HG03575 (cell line): ENCODE measurements around the gene ESM1.
"Not testable (repeated sequence)": the region's sequence is repeated elsewhere in the genome, so short reads cannot be mapped to it uniquely, and the experiment has no call there.

Source experiments
- ATAC-seq: cut with Tn5 transposase; IDR thresholded peaks from one replicate; pipeline ENCODE4 v1.9.1; 2021; ENCODE audit not compliant: unreplicated experiment, insufficient number of reproducible peaks, low FRiP score; ENCODE audit errors: extremely low read depth

ESM1 gene, protein sequence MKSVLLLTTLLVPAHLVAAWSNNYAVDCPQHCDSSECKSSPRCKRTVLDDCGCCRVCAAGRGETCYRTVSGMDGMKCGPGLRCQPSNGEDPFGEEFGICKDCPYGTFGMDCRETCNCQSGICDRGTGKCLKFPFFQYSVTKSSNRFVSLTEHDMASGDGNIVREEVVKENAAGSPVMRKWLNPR

DNA sequence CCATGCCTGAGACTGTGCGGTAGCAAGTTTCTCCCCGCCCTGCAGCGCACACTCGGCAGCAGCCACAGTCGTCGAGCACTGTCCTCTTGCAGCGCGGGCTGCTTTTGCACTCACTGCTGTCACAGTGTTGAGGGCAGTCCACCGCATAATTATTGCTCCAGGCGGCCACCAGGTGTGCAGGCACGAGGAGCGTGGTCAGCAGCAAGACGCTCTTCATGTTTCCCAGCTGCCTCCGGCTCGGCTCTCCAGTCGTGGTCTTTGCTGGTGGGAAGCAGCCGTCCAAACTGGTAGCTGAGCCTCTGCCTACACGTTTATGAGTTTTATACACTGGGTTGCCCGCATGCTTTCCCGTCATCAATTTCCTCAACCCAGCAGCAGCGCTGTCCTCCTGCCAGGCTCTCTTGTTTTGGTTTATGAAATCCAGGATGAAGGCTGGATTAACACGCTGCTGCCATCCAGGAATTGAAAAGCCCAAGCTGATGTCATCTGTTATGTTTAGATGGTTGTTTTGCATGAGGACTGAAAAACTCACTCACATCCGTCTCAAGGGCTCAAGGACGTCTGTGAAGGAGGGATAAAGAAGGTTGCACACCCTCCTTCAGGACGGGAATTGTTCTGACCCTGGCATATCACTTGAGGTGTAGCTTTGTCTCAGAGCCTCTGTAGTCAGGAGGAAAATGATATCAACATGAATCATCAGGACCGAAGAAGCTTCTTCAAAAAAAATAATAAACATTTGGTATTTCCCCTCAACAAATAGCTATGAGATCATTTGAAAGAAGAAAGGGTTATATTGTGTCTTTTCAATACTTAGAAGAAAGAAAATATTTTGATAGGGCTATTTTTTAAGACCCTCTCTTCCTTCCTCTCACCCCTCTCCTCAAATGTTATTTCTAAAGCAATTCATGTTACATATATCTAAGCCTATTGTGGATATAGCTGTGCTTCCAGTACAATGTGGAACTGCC is at the start of gene ESM1:
ESM1 (minus strand) TSS at position 293 of the 968 bp plus-strand sequence; CDS start at position 217, 76 bp downstream.
- ATAC-seq: no peak

DNA sequence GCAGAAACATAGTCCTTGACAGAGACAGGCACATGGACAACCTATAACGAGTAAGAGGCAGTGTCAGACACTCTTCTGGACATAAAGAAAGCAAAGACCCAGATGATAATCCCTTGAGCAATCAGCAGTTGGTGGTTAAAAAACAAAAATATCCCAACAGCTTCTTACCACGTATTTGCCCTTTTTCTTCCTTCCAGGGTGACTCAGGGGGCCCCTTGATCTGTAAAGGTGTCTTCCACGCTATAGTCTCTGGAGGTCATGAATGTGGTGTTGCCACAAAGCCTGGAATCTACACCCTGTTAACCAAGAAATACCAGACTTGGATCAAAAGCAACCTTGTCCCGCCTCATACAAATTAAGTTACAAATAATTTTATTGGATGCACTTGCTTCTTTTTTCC is 48.2 kb upstream of the ESM1 start:
- no peak for ATAC-seq

DNA sequence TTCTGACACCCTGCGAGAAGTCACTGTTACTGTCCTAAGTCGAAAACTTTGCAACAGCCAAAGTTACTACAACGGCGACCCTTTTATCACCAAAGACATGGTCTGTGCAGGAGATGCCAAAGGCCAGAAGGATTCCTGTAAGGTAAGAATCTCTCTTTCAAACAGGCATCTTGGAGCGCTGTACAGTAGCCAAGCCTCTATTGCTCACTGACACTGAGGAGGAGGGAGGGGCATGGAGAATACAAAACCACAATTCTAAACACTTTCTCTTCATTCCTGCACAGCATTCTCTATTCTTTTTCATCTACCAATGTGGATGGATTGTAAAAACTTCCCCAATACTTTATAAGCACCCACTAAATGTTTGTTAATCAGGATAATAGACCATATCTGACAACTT is 46.1 kb upstream of the ESM1 start:
- ATAC-seq: no peak

DNA sequence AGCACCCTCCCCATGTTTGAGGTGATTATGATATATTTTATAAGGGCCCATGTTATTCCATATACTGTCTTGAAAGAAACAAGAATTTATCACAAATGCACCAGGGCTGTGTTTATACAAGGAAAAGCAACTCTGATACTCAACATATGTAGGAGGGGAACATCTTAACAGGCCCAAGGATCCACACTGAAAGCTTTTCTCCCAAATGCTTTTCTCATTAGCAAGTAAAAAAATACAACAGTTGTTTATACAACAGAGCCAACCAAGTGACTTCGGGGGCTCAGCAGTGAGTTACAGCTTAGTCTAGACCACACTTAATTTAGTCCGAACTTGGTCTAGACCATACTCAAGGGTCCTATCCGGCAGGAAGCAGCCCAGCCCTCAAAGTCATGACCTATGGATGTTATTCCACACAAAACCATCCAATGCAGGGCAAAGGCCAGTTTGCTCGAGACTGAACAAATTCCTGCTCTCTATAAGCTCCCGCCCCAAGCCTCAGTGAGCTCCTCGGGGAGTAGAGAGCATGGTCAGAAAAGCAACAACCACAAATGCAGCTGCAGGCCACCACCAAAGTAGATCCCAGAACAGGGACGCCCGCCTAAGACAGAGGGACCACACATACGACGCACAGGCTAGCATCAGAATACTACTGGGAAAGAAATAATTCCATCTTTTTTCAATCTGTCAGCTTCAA is 45.4 kb upstream of the ESM1 start:
- ATAC-seq: no peak

DNA sequence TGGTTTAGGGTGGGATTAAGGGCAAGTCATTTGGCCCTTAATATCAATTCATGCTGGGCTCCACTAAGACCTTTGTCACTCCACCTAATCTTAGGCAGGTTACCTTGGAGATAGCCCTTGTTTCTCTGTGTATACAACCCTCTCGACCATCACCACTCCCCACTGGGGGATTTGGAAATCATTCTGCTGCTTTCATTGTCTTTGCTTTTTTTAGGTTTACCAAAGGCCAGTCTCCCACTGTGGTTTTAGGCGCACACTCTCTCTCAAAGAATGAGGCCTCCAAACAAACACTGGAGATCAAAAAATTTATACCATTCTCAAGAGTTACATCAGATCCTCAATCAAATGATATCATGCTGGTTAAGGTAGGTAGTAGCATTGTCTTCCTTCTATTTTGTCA is 44.8 kb upstream of the ESM1 start:
- ATAC-seq: no peak

DNA sequence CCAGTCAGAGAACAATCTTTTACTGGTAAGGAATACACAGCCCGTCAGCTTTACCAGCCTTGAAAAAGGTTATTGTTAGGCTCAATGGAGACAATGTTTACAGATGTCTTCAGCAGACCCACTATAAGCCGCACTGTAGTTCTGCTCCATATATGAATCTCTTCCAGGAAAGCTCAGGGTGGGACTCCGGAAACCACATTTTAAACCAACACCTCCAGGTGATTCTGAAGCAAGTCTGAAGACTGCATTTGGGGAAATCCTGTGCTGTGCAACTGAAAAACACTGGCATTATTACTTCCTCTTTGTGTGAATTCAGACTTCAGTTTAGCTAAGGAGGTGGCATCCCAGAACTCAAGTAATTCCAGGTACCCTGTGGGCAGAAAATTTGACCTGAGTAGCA is 42.2 kb upstream of the ESM1 start:
- no peak for ATAC-seq

DNA sequence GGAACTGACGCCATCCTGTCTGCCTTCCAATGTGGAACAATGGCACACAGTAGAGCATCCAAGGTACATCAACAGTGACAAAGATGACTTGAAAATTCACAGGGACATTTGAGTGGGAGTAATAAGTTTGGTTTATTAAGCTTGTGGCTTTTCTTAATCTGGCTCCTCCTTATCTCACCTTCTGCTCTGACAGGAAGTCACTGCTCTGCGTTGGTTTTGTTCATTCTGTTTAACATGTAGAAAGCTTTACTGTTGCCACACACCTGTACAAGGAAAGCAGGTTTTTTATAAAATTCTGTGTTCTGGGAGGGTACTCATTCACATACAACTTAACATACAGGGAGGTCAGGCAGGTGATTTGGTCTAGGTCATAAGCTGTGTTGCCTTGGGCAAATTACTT is 37.1 kb upstream of the ESM1 start:
- ATAC-seq: no peak

DNA sequence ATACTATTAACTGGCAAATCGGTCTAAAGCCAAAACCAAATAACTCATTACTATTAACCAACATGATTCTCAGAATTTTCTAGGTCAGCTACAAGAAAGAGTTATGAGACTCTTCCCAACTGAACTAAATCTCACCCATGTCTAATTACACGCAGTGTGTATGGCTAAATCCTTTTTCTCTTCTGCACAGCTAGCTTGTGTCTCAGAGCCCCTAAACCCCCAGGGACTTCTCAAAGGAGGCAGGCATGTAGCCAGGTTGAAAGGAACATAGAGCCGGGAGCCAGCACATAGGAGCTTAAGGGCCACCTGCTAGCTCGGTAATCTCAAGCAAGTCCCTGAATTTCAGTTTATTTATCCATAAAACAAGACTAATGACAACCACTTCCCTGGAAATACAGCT is 36.4 kb upstream of the ESM1 start:
- ATAC-seq: no peak

DNA sequence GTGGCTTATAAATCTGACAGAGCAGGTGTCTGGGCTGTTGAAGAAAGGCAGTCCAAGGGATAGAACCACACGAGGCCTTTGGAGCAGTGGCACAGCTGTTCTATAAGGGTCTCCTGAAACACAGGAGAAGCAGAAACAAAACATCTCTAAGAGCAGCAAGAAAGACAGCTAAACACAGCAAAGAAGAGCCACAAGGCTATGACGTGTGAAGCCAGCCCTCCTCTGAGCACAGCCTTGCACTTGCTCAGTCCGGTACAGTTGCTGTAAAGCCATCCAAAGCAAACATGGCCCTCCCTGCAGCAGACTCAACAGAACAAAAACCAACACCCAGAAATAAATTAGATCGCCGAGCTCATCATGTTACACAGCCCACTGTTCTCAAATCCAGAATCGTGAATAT is 36.0 kb upstream of the ESM1 start:
- ATAC-seq: no peak

DNA sequence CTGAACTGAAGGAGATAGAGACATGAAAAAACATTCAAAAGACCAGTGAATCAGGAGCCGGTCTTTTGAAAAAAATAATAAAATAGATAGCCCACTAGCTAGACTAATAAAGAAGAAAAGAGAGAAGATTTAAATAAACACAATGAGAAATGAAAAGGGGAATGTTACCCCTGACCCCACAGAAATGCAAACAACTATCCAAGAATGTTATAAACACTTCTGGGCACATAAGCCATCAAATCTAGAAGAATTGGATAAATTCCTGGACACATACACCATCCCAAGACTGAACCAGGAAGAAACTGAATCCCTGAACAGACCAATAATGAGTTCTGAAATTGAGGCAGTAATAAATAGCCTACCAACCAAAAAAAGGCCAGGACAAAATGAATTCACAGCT is 24.8 kb upstream of the ESM1 start:
- ATAC-seq: not testable (repeated sequence)

DNA sequence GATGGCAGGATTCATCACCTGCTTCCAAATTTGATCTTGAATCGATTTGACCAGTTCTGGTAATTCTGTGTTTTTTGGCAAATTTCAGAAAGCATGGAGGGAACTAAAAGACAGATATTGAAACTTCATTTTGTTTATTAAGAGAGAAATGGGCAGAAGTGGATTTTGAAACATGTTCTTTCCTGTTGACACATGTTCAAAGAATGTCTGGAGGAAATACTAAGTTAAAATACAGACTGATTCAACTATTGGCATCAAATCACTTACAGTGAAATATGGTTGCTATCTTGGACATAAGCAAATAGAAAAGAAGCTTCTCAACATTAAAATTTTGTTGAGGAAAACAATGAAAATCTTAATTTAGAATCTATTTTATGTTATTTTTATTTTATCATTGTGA is 19.3 kb upstream of the ESM1 start:
- ATAC-seq: no peak

DNA sequence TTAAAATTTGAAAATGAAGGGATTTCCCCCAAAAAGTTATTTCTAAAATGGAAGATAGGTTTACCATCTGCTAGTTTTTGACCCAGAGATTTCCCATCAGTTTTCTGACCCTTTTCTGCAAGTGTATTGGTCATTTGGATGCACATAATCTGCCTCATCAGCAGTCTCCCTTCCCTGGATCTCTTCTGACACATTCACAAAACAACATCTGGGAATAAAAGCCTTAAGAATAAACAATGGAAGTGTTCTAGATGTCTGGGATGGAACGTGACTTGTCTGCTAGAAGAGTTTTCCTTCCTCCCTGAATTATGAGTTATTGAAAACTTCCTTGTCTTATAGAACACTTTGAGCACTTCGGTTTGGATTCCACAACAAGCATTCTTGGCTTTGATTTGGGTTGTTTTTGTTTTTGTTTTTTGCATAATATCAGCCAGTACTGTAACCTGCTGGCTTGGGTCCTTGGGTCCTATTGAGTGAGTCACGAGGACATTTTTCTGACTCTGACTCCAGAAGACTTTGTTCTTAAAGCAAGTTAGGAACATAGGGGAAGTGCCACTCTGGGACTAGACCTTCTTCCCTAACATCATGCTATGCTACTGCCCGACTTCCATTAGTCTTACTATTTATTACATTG is 18.2 kb upstream of the ESM1 start:
- no peak for ATAC-seq

DNA sequence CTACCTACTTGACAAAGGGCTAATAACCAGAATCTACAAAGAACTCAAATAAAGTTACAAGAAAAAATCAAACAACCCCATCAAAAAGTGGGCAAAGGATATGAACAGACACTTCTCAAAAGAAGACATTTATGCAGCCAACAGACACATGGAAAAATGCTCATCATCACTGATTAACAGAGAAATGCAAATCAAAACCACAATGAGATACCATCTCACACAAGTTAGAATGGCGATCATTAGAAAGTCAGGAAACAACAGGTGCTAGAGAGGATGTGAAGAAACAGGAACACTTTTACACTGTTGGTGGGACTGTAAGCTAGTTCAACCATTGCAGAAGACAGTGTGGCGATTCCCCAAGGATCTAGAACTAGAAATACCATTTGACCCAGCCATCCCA is 16.8 kb upstream of the ESM1 start:
- ATAC-seq: not testable (repeated sequence)

DNA sequence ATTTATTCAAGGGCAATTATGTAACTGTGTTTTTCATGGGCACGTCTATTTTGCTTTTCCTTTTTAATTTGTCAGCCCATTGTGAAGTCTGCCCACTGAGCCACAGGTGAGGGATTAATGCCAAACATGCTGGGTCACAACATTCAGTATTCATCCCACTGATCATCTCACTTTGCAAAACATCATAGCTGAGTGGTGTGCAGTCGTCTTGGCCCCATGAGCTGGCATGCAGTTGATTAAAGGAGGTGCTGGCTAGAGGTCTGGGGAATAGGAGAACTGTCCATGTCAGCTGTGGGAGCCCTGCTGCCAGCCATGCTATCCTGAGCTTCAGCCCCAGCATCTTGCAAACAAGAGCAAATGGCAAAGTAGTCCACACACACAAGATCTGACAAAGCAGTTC is 11.7 kb upstream of the ESM1 start:
- no peak for ATAC-seq

DNA sequence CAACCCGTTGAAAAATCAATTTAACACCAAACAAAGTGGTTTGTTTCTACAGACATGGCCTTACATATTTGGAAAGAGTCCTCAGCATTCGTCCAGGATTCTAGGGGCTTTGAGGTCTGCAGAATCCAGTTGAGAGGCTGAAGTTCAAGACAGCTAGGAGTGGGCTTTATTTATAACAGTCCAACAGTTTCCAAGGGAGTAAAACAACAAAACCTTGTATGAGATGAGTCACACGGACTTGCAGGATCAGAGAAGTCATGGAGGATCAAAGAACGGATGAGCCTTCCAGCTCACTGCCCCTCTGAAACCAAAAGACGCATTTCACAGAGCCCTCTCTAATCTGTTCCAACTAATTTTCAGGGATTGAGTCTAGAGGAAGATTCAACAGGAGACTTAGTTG is 11.1 kb upstream of the ESM1 start:
- ATAC-seq: no peak

DNA sequence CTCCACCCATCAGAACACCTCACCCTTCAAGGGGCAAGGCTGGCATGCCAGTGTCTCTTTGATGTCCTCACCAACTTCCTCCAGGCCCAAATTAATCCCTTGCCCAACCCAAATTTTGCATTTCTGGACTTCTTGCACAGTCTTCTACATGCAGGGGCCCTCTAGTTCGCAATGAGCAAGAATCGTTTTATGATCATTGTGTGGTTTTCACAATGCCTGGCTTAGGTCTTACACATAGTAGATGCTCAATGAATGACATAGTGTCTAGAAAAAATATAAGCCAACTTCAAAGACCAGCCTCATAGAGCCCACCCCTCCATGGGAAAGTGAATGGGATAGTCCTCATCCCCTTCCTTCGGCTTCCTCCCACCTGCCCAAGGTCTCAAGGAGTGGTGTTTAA is 9.8 kb upstream of the ESM1 start:
- no peak for ATAC-seq

DNA sequence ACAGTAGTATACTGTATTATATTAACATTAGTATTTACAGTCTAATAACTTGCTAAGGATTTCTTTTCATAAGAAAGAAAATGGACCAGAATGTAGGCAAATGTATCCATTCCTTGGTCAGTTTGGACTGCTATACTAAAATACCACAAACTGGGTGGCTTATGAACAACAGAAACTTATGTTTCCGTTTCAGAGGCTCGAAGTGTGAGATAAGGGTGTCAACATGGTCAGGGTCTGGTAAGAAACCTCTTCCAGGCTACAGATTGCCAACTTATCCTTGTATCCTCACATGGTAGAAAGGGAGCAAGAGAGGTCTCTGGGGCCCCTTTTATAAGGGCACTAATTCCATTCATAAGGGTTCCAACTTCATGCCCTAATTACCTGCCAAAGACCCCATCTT is 9.2 kb upstream of the ESM1 start:
- no peak for ATAC-seq

DNA sequence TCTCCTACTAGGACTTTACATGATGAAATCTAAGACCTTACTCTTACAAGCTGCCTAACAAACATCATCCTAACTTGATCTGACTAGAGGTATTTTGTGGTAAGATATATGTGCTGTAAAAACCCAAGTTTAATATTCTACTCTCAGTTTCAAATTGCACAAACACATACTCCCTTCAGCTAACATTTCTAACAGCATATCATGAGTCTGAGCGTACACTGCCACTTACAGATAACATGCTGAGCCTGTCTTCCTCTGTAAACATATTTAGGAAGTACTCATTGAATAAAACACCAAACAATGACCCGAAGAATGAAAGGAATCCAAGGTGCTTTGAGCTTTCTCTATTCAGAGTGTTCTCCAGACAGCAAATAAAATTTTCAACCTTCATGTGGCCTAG is 7.9 kb upstream of the ESM1 start:
- ATAC-seq: no peak

DNA sequence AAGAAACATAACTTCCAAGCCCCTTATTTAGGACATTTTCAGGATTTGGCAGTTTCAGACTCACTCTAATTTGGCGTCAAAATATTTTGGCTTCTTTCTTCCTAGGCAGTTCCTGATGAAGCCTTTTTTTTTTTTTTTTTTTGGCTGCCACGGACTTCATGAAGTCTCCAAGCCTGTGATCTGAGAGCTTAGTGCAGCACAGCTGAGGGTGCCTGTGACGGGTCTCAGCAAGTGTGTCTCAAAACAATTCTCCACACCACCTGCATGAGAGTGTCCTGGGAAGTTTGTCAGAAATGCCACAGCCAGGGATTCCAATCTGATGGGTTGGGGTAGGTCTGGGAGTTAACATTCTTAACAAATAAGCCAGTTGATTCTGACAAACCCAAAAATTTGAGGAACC is 6.0 kb upstream of the ESM1 start:
- ATAC-seq: no peak

DNA sequence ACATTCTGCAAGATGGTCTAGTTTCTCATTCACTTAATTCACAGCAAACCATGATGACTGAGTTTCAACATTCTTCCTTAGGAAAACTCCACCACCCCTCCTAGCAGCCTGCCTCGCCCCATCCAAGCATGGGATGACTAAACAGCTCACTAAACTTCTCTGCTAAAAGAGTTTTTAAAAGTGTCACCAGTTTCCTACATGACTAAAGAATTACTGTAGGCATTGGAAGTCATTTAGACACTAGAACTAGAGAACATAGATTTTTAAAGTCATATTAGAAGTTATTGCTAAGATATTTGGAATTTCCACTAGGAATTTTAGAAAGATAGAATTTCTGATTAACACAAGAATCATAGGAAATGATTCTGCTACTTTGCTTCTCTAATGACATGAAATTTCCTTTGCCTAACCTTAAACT is 5.5 kb upstream of the ESM1 start:
- ATAC-seq: no peak
